DMS 273 (cell line): ENCODE data around the gene PRKCH.

Source experiments
- DNase-seq: peaks from one replicate; lab custom pipeline; 2025; ENCODE audit not compliant: unreplicated experiment; lab: John Stamatoyannopoulos, UW

Gene PRKCH

DNA sequence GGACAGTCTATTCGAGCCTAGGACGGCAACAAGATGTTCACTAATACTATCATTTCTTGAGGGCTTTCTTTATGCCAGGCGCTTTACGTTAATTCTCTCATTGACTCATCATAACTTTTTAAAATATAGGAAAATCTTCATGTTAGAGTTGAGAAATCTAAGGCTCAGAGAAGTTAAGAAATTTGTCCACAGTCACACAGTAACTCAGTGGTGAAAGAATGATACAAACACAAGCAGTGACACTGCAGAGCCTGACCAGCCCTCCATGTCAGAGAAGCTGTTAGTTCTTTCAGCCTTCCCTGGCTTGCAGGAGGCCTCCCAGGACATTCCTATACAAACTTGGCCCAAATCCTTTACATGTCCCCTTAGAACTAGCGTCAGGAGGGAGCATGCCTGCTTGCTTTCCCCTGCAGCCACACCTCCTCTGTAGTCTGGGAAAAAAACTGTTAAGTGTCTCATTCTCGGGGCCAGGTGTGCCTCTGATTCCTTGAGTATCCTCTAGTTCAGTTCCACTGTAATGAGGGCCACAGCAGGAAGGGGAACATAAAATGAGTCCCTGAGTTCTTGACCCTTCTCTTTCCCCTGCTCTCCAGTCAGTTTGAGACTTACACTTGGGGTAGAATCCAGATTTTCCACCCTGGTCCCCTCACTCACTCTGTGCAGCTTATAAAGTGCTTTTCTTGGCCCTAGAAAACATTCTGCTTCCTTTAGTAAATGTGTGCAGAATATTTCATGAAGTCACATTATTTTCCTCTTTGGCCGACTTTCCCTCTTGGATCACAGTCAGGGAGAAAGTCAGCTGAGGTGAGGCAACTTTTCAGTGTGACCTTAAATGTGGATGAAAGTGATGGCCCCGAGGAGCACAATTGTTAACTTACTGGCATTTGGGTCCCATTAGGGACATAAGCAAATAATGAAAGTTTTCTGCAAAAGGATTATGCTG lies 221.7 kb downstream of the PRKCH start:
- no peak for DNase-seq

DNA sequence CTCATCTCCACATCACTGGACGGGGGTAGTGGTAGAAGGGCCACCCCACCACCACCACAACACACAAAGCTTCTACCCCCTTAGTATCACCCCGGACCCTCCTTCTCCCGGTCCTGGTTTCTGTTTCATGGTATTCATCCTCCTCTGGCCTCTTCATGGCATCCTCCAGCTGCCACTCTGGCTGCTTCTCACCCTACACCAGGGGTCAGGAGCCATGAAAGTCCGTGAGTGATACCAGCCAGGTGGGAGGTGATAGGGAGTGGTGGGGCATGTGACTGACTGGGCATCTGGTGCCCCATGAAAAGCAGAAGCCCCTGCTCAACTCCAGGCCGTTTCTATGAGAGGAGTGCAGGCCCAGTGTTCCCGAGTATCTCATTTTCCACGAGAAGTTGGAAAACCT lies 222.6 kb downstream of the PRKCH start:
- DNase-seq = no peak

DNA sequence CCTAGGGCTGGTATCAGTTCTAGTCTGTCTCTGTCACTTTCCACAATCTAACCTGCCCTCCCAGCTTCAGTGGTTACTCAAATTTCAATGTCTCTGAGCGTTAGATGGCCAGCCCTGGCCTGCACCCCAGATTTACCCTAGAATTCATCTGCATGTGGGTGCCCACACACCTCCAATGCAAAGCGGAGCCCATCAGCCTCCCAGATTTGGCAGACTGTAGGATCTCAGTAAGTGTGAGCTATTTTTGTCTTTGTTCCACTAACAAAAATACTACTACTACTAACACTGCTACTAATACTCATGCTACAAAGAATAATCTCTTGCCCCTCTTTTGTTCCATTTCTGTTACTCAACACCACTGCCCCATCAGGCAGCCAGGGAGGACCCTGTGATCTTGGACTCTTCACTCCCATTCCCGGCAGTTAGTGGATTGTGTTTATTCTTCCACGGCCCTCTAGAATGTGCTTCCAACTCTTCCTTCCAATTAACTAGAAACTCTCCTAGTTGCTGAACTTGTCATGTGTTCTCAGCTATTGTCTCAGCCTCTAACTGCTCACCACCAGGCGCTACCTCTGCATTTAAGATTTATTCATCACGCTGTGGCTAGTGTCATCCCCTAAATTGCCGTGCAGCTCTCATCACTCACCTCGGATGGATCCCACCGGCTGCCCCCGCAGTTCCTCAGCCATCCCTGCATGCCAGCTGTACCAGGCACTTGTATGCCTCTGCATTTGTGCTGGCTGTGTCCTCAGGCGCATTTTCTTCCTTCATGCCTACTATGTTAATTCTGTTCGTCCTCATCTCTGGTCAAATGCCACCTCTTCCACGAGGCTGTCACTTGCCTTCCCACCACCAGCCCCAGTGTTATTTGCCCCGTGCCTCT lies 223.3 kb downstream of the PRKCH start:
- DNase-seq = no peak

DNA sequence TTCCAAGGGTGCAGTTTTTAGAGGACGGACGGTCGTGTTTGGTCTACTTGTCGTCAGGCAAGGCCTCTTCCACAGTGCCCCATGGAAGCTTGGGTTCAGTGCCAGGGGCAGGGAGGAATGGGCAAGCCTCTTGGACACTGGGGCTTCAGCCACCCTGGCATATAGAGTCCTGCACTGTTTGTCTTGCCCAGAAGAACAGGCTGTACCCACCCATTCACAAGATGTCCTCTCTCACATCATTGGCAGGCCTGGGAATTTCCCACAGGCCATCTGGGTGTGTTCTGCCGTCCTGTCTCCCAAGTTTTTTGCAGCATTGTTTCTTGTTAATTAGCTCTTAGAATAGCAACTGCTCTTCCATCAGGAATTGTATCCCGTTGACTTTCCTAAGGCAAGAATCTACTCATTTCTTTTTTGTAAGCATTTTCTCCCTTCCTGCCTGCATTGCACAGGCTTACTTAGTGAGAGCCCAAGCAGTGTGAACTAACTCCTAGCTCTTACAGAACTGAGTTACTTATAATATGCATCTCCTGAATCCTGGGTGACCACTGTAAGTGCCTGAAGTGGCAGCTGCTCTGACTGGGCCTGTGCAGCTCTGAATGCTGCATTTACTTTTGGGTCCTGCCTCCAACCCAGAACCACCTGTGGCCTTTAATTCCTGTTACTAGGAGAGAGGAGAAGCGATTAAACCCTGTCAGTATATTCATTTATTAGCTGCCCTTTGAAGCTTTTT lies 224.5 kb downstream of the PRKCH start:
- DNase-seq = no peak

DNA sequence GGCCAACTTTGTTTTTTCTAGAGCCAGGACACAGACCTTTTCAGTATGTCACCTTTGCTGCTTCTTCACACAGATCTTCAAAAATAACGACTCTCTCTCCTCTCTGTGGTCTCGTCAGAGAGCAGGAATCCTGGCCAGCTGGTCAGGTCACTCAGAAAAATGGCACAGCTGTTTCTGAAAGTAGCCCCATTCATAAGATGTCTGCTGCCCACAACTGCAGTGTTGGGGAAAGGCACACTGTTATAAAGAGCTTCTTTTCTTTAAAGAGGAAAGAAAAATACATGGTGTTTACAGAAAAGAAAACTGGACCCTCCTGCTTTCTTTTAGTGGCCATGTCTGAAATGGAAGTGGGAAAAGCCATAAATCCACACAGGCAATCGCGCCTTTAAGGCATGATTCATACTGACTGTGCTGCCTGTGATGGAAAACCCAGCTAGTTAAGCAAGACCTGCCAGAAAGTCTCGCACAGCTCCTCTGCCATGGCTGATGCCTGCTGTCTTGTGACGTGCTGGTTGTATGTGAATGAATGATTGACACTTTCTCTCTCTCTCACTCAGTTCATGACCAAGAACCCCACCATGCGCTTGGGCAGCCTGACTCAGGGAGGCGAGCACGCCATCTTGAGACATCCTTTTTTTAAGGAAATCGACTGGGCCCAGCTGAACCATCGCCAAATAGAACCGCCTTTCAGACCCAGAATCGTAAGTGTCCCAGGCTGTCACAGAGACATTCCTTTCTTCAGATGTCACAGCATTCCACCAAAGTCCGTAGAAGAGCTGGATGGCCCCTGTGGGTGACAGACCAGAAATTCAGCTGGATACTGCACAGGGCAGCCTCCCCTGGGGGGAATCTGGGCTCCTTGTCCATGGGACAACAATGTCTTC lies 226.0 kb downstream of the PRKCH start:
- no peak for DNase-seq

DNA sequence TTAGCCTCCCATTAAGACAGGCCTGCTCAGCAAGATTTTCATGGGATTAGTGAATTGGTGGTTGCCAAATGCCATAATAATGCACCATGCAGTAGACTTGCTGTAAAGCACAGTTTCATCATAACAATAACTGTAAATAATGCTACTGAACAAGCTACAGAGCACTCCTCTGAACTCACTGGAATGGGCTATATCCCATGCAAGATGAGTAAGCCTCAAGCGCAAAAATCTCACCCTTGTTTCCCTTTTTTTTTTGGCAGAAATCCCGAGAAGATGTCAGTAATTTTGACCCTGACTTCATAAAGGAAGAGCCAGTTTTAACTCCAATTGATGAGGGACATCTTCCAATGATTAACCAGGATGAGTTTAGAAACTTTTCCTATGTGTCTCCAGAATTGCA lies 228.0 kb downstream of the PRKCH start:
- DNase-seq = no peak

DNA sequence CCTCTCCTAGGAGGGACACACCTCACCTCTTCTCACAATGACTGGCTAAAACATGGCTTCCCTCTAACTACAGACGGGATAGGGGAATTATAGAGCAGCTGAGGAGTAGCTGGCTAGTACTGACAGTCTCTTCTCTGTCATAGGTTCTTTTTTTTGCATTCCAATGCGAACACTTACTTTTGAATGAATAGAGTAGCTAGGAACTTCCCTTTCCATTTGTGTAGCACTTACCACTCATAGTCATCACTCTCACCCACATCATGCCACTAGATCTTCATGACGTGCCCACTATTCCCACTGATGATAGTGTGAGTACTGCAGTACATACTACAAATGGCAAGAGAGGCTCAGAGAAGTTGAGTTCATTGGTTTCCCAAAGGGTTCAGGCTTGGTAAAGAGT lies 230.0 kb downstream of the PRKCH start:
- DNase-seq = no peak

DNA sequence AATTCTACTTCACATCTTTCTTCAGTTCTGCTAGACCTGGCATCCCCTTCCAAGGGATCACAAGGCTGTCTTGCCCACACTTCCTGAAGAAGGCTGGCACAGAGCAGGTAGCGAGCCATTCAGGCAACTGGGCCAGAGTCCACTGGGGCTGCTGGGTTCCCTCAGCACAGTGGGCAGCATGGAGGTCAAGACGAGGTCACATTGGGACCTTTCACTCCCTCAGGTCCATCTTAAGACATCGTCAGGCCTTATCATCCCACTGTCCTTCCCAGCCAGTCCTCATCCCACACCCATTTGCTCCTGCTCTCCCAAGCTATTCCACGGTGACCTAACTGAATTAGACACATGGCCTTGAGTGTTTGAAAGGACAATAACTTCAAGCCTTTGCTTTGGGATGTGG lies 230.9 kb downstream of the PRKCH start:
- no peak for DNase-seq

DNA sequence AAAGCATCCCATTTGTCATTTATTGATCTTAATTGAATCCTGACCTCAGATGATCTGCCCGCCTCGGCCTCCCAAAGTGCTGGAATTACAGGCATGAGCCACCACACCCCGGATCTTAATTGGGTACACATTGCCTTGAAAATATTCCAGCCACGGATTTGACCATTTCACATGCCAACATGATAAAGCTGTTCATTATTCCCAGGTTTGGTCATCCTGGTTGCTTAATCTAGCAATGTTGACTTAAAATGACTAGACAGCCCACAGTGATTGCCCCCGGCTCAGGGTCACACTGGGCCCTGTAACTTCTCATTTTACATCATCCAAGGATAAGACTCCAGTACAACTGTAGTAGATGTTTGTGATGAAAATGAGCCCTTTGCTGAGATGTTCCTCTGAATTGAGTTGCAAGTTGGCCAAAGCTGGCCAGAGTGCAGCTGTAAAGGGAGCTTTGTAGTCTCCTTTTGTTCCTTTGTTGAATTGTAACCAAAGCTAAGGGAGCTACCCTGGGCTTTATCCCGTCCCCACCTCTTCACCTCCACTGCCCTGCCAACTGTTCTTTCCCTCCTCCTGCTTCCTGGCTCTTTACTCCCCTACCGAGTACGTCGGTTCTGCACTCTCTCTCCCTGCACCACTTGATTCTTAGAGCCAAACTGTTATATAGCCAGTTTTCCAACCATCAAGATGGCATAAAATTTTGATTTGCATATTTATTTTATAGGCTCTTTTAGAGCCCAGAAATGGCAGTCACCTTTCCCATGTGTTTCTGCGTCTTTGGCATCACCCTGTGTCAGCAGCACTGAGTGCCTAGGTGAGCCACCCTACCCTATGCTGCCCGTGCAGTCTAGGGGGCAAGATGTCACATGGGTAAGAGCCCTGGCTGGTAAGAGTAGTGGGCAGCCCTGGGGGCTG lies 232.6 kb downstream of the PRKCH start:
- no peak for DNase-seq

DNA sequence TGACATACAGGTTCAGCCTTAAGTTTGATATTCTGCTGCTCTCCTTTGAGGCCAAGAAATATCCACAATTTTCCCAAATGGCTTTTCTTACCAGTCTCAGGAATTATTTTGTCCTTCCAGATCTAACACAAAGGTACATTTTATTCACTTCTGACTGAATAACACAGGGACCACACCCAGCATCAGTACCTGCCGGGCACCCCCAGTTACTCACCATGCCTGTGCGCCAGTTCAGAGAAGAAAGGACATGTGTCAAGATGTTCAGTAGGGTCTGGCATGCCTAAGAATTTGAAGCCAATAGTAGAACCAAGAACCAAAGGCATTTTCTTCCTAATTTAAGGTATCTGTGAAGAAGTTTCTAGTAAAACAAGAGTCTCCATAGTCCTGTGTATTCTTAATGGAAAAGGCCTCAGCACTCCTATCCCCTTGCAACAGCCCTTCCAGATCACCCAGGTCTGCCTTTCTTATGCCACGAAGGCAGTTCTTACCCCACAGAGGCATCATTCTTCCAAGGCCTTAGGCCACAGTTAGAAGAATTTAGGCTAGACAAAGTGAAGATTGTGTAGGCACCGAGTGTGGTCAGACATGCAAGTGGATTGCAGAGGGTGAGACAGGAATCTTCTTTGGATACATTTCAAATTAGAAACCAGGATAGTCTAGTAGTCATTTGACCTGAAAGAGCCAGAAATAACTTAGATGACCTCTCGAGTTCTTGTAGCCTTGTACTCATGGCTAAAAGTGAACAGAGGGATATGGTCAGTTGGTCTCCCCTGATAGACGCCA lies 233.9 kb downstream of the PRKCH start:
- DNase-seq = no peak

DNA sequence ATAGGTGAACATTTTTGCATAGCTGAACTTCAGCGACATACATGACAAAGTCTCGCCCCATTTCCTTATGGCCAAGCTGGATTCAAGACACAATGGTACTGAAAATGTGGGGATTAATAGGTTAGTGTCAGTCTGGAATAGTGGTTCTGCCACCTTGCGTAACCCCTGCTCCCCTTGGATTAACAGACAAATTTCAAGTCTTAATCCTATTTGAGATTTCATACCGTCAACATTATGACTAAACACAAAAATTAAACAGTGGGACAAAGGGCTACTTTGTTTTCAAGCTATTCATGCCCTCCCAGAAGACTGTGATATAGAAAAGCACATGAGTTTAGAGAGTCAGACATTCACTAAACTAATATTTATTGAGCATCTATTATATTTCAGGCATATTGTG lies 235.1 kb downstream of the PRKCH start:
- DNase-seq = no peak

DNA sequence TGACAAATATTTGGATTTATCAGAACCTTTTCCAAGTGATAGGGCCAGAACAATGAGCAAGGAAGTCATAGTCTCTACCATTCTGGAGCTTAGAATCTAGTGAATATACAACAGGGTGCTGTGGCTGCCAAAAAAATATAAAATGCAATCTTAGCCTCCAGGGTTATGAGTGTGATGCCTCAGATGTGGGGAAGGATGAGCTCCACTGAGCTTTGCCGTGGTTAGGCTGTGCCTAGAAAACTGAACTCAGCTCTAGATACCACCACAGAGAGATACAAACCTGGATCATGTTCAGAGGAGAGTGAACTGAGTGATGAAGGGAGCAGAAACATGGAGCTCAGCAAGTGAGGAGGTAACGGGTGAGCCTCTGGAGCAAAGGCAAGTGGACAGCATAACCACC lies 235.9 kb downstream of the PRKCH start:
- no peak for DNase-seq

DNA sequence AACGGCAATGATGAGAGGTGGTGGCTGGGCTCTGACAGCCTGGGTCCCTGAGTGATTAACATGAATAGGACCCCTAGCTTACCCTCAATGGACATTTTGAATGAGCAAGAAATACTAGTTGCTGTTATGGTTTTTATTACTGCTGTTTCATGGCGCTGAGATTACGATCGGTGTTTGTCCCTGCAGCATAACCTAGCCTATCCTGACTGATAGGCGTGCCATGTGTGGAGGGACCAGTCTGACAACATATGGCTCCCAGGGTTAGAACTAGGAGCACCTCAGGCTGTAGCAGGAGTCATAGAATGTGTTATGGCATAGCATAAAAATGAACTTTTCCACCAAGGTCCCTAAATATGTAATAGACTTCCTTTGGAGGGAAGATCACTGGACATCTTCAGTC lies 236.5 kb downstream of the PRKCH start:
- no peak for DNase-seq

DNA sequence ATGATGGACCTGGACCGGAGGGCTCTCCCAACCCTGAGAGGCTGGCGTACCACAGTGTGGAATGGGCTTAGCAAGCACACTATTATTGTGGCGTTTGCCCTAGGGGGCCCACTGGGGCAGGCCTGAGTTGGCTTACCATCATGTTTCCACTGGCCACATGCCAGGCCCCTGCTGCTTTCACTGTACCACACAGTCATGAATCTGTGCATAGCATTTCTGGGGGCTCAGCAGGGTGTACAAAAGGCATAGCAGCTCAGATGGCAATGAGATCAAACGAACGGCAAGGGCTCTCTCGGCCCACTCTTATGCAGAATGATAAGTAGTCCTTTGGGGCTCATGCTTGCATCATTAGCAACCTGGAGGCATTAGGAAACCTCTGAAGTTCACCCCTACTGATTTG lies 236.9 kb downstream of the PRKCH start:
- peak; percentile 82 for DNase-seq

DNA sequence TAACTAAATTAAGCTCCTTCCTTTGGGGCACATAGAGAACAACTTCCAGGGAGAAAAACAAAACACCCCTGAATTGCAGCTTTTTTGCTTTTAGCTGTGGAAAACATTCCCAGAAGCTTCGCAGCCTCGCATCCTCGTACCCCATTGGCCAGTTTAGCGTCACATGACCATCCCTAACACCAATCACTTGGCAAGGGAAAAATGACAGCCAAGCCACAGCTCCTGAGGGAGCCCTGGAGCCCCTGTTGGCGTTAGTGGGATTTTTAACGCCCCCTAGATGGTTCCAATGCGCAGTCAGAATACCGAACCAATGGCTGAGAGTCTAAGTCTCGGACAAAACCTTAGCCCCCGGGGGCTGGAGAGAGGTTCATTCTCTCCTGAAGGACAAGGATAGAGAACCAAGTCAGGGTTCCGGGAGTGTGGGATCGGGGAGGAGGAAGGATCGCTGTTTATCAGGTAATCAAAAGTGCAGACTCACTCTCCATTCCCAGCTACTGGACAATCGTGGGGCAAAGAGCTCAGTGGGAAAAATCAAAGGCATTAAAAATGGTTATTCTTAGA lies 238.3 kb downstream of the PRKCH start:
- no peak for DNase-seq

DNA sequence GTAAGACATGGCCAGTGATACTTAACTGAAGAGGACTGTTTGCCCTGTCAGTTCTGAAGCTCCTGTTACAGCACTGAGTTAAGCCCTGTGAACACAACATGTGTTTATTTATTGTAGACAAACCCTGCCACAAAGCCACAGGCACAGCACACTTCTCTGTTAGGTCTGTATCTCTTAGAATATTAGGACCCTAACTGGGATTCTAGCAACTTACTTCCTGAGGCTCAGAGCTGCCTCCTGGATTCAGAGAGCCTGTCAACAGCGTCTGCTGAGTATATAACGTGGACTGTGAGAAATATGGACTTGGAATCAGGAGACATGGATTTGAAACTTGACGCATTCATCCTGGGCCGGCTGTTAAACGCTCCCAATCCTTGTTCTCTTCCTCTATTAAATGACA lies 238.9 kb downstream of the PRKCH start:
- no peak for DNase-seq

DNA sequence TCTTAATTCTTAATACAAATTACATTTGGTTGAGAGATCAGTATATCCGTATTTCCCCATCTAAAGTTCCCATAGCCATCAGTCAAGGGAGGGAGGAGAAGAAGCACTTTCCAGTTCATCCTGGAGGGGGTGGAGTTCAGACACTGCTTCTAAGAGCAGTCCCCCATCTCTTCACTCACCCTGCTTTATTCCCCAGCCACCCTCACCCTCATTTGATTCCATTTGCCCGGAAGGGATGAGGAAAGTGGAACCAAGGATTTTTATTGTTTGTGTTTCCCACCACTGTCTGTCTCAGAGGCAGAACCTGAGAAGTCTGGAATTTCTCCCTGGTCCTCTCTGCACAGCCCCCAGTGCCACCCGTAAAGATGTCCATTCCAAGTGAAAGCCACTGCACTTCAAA lies 239.7 kb downstream of the PRKCH start:
- DNase-seq = peak; percentile 33

DNA sequence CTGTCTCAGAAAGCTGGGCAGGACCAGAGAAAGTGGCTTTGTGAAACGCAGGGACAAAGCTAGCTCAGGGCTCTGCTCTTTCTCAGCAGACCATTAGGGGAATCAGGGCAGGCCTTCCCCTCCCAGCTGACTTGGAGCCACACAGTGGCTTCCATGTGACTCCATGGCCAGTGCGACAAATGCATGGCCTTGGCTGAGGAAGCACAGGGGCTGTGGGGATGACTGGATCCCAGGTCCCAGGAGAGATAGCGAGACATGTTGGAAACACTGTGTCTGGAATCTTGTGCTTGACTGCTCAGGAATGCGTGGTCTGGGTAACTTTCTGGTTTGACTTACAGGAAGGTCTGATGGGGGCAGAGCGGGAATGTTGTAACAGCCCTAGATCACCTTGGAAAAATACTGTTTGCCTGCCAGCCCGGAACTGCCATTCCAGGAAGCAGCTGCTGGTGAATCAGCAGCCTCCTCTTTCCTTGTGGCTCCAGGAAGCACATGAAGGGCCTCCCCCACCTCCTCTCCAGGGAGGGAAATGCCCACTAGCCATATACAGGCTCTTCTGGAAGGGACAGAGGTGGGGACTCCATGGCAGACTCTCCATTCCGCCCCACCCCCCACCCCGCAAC lies 240.4 kb downstream of the PRKCH start:
- DNase-seq = peak; percentile 44
